H9 (cell line): ENCODE data around the gene CERS6. TPM values are rescaled to one million over a fixed set of nuclear protein-coding genes. Genes with fewer than 3 reads are reported as not detected.

ENCODE experiments used
- DNase-seq: peaks from one replicate; pipeline ENCODE4 v3.0.0-alpha.2; 2017
- H2AFZ ChIP-seq: one replicate; pipeline ENCODE4 v1.6.1; 2013; ENCODE audit warnings: mild to moderate bottlenecking, low read length, control low read depth, moderate library complexity
- H2AK5ac ChIP-seq: 2 replicates; pipeline ENCODE4 v1.6.1; 2013; ENCODE audit warnings: low read length, control low read depth, mixed read lengths; ENCODE audit not compliant: insufficient read length
- H2BK120ac ChIP-seq: one replicate; pipeline ENCODE4 v1.6.1; 2013; ENCODE audit warnings: low read depth, mild to moderate bottlenecking, low read length, control low read depth, inconsistent platforms; ENCODE audit not compliant: poor library complexity, severe bottlenecking
- H2BK12ac ChIP-seq: 2 replicates; pipeline ENCODE4 v1.6.1; 2013; ENCODE audit warnings: low read length, control low read depth, mixed read lengths, low read depth; ENCODE audit not compliant: insufficient read length
- H2BK15ac ChIP-seq: 2 replicates; pipeline ENCODE4 v1.6.1; 2013; ENCODE audit warnings: low read depth, low read length, control low read depth
- H2BK20ac ChIP-seq: one replicate; pipeline ENCODE4 v1.6.1; 2013; ENCODE audit warnings: low read depth, mild to moderate bottlenecking, low read length, control low read depth, inconsistent platforms; ENCODE audit not compliant: poor library complexity, severe bottlenecking
- H2BK5ac ChIP-seq: 2 replicates; pipeline ENCODE4 v1.6.1; 2013; ENCODE audit warnings: low read length, control low read depth, mixed read lengths; ENCODE audit not compliant: insufficient read length
- H3K14ac ChIP-seq: 2 replicates; pipeline ENCODE4 v1.6.1; 2013; ENCODE audit warnings: low read length, control low read depth; ENCODE audit not compliant: insufficient read depth
- H3K18ac ChIP-seq: 2 replicates; pipeline ENCODE4 v1.6.1; 2013; ENCODE audit warnings: low read depth, mild to moderate bottlenecking, mixed read lengths, low read length, control low read depth; ENCODE audit not compliant: insufficient read length
- H3K23ac ChIP-seq: 2 replicates; pipeline ENCODE4 v1.6.1; 2013; ENCODE audit warnings: low read length, control low read depth, mixed read lengths, low read depth; ENCODE audit not compliant: insufficient read length
- H3K23me2 ChIP-seq: 2 replicates; pipeline ENCODE4 v1.6.1; 2013; ENCODE audit warnings: low read depth, mild to moderate bottlenecking, mixed read lengths, low read length, control low read depth; ENCODE audit not compliant: insufficient read length, poor library complexity, severe bottlenecking
- H3K27ac ChIP-seq: 2 replicates; pipeline ENCODE4 v1.5.1; 2013; ENCODE audit warnings: low read length, control low read depth, mixed read lengths, low read depth; ENCODE audit not compliant: insufficient read length
- H3K27me3 ChIP-seq: 2 replicates; pipeline ENCODE4 v1.6.1; 2013; ENCODE audit warnings: low read length, control low read depth, inconsistent platforms; ENCODE audit not compliant: insufficient read depth
- H3K4ac ChIP-seq: 2 replicates; pipeline ENCODE4 v1.6.1; 2013; ENCODE audit warnings: low read depth, mild to moderate bottlenecking, control low read depth, inconsistent platforms, low read length, moderate library complexity
- H3K4me1 ChIP-seq: 2 replicates; pipeline ENCODE4 v1.6.1; 2013; ENCODE audit warnings: low read length, control low read depth, inconsistent platforms; ENCODE audit not compliant: insufficient read depth
- H3K4me2 ChIP-seq: 2 replicates; pipeline ENCODE4 v1.6.1; 2013; ENCODE audit warnings: low read length, control low read depth, mixed read lengths; ENCODE audit not compliant: insufficient read length, insufficient read depth
- H3K56ac ChIP-seq: 2 replicates; pipeline ENCODE4 v1.6.1; 2013; ENCODE audit warnings: low read depth, mild to moderate bottlenecking, mixed read lengths, low read length, control low read depth; ENCODE audit not compliant: insufficient read length
- H3K79me1 ChIP-seq: 2 replicates; pipeline ENCODE4 v1.6.1; 2013; ENCODE audit warnings: low read depth, mild to moderate bottlenecking, moderate library complexity, low read length, control low read depth, inconsistent platforms; ENCODE audit not compliant: insufficient read depth, poor library complexity, severe bottlenecking
- H3K79me2 ChIP-seq: 2 replicates; pipeline ENCODE4 v1.6.1; 2013; ENCODE audit warnings: low read length, control low read depth, inconsistent platforms; ENCODE audit not compliant: insufficient read depth
- H3K9ac ChIP-seq: 2 replicates; pipeline ENCODE4 v1.6.1; 2013; ENCODE audit warnings: low read length, control low read depth, mixed read lengths; ENCODE audit not compliant: insufficient read length; ENCODE audit errors: extremely low read depth
- H3K9me3 ChIP-seq: one replicate; pipeline ENCODE4 v1.6.1; 2013; ENCODE audit warnings: low read depth, low read length, inconsistent platforms; ENCODE audit not compliant: control insufficient read depth
- H3T11ph ChIP-seq: one replicate; pipeline ENCODE4 v1.6.1; 2013; ENCODE audit warnings: mild to moderate bottlenecking, low read length, control low read depth, inconsistent platforms
- H4K20me1 ChIP-seq: one replicate; pipeline ENCODE4 v1.6.1; 2013; ENCODE audit not compliant: control insufficient read depth, insufficient read length, insufficient read depth
- H4K5ac ChIP-seq: 2 replicates; pipeline ENCODE4 v1.6.1; 2013; ENCODE audit warnings: low read depth, mild to moderate bottlenecking, mixed read lengths, low read length, control low read depth; ENCODE audit not compliant: insufficient read length
- H4K8ac ChIP-seq: replicated peaks from 2 replicates; pipeline ENCODE4 v1.6.1; 2013; ENCODE audit warnings: low read length, control low read depth, mixed read lengths, low read depth; ENCODE audit not compliant: insufficient read length
- H4K91ac ChIP-seq: 2 replicates; pipeline ENCODE4 v1.6.1; 2013; ENCODE audit warnings: low read depth, mild to moderate bottlenecking, moderate library complexity, mixed read lengths, low read length, control low read depth; ENCODE audit not compliant: insufficient read length
- H3K27ac Mint-ChIP-seq, 3 experiments: 2 replicates in 2 of 3; 3 replicates in 1 of 3; pipeline ENCODE4 v1.8.0; 2020 to 2021; ENCODE audit warnings: mixed read lengths in 3 of 3, mild to moderate bottlenecking in 1 of 3, moderate library complexity in 1 of 3
- H3K27me3 Mint-ChIP-seq: 2 replicates; pipeline ENCODE4 v1.8.0; 2021; ENCODE audit warnings: low read depth, mild to moderate bottlenecking, moderate library complexity, mixed read lengths
- H3K36me3 Mint-ChIP-seq, 3 experiments: 2 replicates in 2 of 3; 3 replicates in 1 of 3; pipeline ENCODE4 v1.8.0; 2020 to 2021; ENCODE audit warnings: low read depth in 3 of 3, mixed read lengths in 3 of 3; ENCODE audit not compliant: insufficient read depth in 1 of 3
- H3K4me1 Mint-ChIP-seq, 2 experiments: 2 replicates each; pipeline ENCODE4 v1.8.0; 2020; ENCODE audit warnings: mixed read lengths in 2 of 2
- H3K4me3 Mint-ChIP-seq, 2 experiments: 2 replicates in 1 of 2; 3 replicates in 1 of 2; pipeline ENCODE4 v1.8.0; 2020 to 2021; ENCODE audit warnings: mild to moderate bottlenecking in 2 of 2, mixed read lengths in 2 of 2, moderate library complexity in 1 of 2
- H3K9me3 Mint-ChIP-seq, 2 experiments: 2 replicates in 1 of 2; 3 replicates in 1 of 2; pipeline ENCODE4 v1.8.0; 2020; ENCODE audit warnings: mild to moderate bottlenecking in 2 of 2, mixed read lengths in 2 of 2, moderate library complexity in 1 of 2
- CTCF ChIP-seq: fragments of 200-600 bp; sonication (generic); conservative IDR thresholded peaks from 3 replicates; pipeline ENCODE4 v1.8.0; 2021; ENCODE audit warnings: antibody characterized with exemption, mild to moderate bottlenecking
- WGBS: extraction: QIAGEN DNeasy Blood & Tissue Kit; methylation state at CpG from one replicate; pipeline ENCODE4 v1.1.7; 2013; ENCODE audit warnings: missing lambda C conversion rate, low lambda C conversion rate, mixed read lengths; ENCODE audit not compliant: insufficient read length; ENCODE audit errors: extremely low coverage; 5-methylcytosine and 5-hydroxymethylcytosine counted together
- total RNA-seq: library from RNA; stranded (reverse); gene quantifications from 2 replicates; pipeline ENCODE4 v1.2.1, GENCODE V29; 2021

Gene CERS6
- total RNA-seq, 1 experiment from 2014 or later = 17.7 TPM

DNA sequence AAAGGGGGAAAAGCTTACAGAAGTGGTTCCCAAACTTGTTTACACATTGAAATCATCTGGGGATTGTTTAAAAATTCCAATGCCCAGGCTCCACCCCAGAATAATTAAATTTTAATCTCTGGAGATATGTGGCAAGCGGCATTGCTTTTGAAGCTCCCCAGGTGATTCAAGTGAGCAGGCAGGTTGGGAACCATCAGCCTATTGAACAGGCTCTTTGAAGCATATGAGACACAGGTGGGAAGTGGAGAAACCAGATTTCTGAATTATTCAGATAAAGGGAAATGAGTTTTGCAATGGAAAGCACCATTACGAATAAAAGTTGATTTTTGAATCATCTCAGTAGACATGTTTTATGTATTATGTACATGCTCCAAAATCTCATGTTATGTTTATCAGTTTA, 288.8 kb downstream of the CERS6 start:
- no peaks in the 10 kb centered on the region for H3K27me3 Mint-ChIP-seq
- DNase-seq = no peak
- H3T11ph ChIP-seq = no peak overlapping the region
- H3K14ac ChIP-seq = no peak overlapping the region
- H3K4me2 ChIP-seq = no peak overlapping the region
- H3K9me3 ChIP-seq = no peaks in the 10 kb centered on the region
- no peaks in the 10 kb centered on the region for H3K27me3 ChIP-seq
- no peak overlapping the region for H3K56ac ChIP-seq
- H3K36me3 Mint-ChIP-seq = no peaks in the 10 kb centered on the region
- H3K4me1 Mint-ChIP-seq = peaks cover 9 to 21% of the 10 kb centered on the region in 2 experiments
- H3K18ac ChIP-seq = no peak overlapping the region
- no peaks in the 10 kb centered on the region; the same call in 1 of the 2 replicates for H3K4me1 ChIP-seq
- H2BK120ac ChIP-seq = no peak overlapping the region
- H3K4ac ChIP-seq = no peak overlapping the region
- H4K91ac ChIP-seq = no peak overlapping the region
- H2BK12ac ChIP-seq = no peak overlapping the region
- H3K27ac Mint-ChIP-seq = no peak overlapping the region
- H4K5ac ChIP-seq = no peak overlapping the region
- H3K23me2 ChIP-seq = no peaks in the 10 kb centered on the region
- no CpG with 5 or more reads among the region's 2 CpGs for WGBS
- H2BK20ac ChIP-seq = no peak overlapping the region
- no peak overlapping the region for H2AK5ac ChIP-seq
- H3K79me1 ChIP-seq = no peaks in the 10 kb centered on the region
- no peaks in the 10 kb centered on the region for H3K79me2 ChIP-seq
- H3K9ac ChIP-seq = no peak overlapping the region
- no peak overlapping the region for H3K27ac ChIP-seq
- no peak overlapping the region for H4K8ac ChIP-seq
- H3K9me3 Mint-ChIP-seq = no peaks in the 10 kb centered on the region
- H4K20me1 ChIP-seq = no peaks in the 10 kb centered on the region
- no peak overlapping the region for H2AFZ ChIP-seq
- H2BK15ac ChIP-seq = no peak overlapping the region
- TF ChIP-seq CTCF = no peak
- no peak overlapping the region for H2BK5ac ChIP-seq
- no peak overlapping the region for H3K23ac ChIP-seq
- H3K4me3 Mint-ChIP-seq = no peak overlapping the region
